Fibroblast of the conjunctiva (primary cell): Measurements from ENCODE around the gene SLC17A1.

ENCODE experiments used
- DNase-seq: peaks from one replicate; pipeline ENCODE4 v3.0.0-alpha.2; 2010; ENCODE audit warnings: low read depth

The SLC17A1 gene

GRCh38 chr6:25831532-25832306, at the start of gene SLC17A1:
SLC17A1 (minus strand) TSS chr6:25832052; CDS start chr6:25830557, 1,495 bp downstream.
- no peak for DNase-seq

- DNase-seq = no peak
Measured at GRCh38 chr6:25880601-25881000, 48.7 kb upstream of the SLC17A1 start.

- no peak for DNase-seq
Measured at GRCh38 chr6:25878721-25879322, 47.0 kb upstream of the SLC17A1 start.

GRCh38 chr6:25875926-25876602, 44.2 kb upstream of the SLC17A1 start:
- DNase-seq = no peak

- DNase-seq = no peak
Measured at GRCh38 chr6:25875563-25875905, 43.7 kb upstream of the SLC17A1 start.

GRCh38 chr6:25874822-25875562, 43.1 kb upstream of the SLC17A1 start:
- no peak for DNase-seq

GRCh38 chr6:25874118-25874517, 42.3 kb upstream of the SLC17A1 start, which contains the start of gene SLC17A3:
SLC17A3 (minus strand) TSS chr6:25874243; CDS start chr6:25868387, 5,856 bp downstream.
- no peak for DNase-seq

GRCh38 chr6:25872814-25873213, 41.0 kb upstream of the SLC17A1 start:
- no peak for DNase-seq

- no peak for DNase-seq
Measured at GRCh38 chr6:25869840-25870239, 38.0 kb upstream of the SLC17A1 start.

- DNase-seq = no peak
Measured at GRCh38 chr6:25868436-25869183, 36.8 kb upstream of the SLC17A1 start.

- no peak for DNase-seq
Measured at GRCh38 chr6:25866011-25866410, 34.2 kb upstream of the SLC17A1 start.

- no peak for DNase-seq
Measured at GRCh38 chr6:25863360-25863759, 31.5 kb upstream of the SLC17A1 start.

- no peak for DNase-seq
Measured at GRCh38 chr6:25862199-25862598, 30.3 kb upstream of the SLC17A1 start.

GRCh38 chr6:25852756-25853155, 20.9 kb upstream of the SLC17A1 start:
- DNase-seq = no peak

GRCh38 chr6:25851961-25852360, 20.1 kb upstream of the SLC17A1 start:
- no peak for DNase-seq

GRCh38 chr6:25844518-25844917, 12.7 kb upstream of the SLC17A1 start:
- no peak for DNase-seq

GRCh38 chr6:25842526-25842925, 10.7 kb upstream of the SLC17A1 start:
- no peak for DNase-seq

- DNase-seq = no peak
Measured at GRCh38 chr6:25835442-25836283, 3.8 kb upstream of the SLC17A1 start.

- DNase-seq = no peak
Measured at GRCh38 chr6:25834950-25835349, 3.1 kb upstream of the SLC17A1 start.

GRCh38 chr6:25833136-25833535, 1.3 kb upstream of the SLC17A1 start:
- DNase-seq = no peak

GRCh38 chr6:25832670-25833069, 818 bp upstream of the SLC17A1 start:
- no peak for DNase-seq
